ENCODE data around the gene RRAS2.
"Not testable (repeated sequence)": the region's sequence is repeated elsewhere in the genome, so short reads cannot be mapped to it uniquely, and the experiment has no call there.

RRAS2 gene

GRCh38 chr11:14253421-14253820, 105.6 kb downstream of the RRAS2 start:
- no peak for DNase-seq

- DNase-seq: not testable (repeated sequence)
Measured at GRCh38 chr11:14252501-14252900, 106.5 kb downstream of the RRAS2 start.

- no peak for DNase-seq
Measured at GRCh38 chr11:14251754-14252153, 107.2 kb downstream of the RRAS2 start.

- no peak for DNase-seq
Measured at GRCh38 chr11:14249121-14249963, 109.6 kb downstream of the RRAS2 start.

- no peak for DNase-seq
Measured at GRCh38 chr11:14248580-14248981, 110.4 kb downstream of the RRAS2 start.

GRCh38 chr11:14245444-14245843, 113.5 kb downstream of the RRAS2 start:
- DNase-seq: no peak

GRCh38 chr11:14244926-14245325, 114.1 kb downstream of the RRAS2 start:
- no peak for DNase-seq

- no peak for DNase-seq
Measured at GRCh38 chr11:14242733-14243132, 116.2 kb downstream of the RRAS2 start.

GRCh38 chr11:14242187-14242586, 116.8 kb downstream of the RRAS2 start:
- DNase-seq: no peak

GRCh38 chr11:14240951-14241350, 118.0 kb downstream of the RRAS2 start:
- no peak for DNase-seq

- DNase-seq: no peak
Measured at GRCh38 chr11:14240221-14240620, 118.8 kb downstream of the RRAS2 start.

- no peak for DNase-seq
Measured at GRCh38 chr11:14237444-14237961, 121.5 kb downstream of the RRAS2 start.

GRCh38 chr11:14235701-14236100, 123.3 kb downstream of the RRAS2 start:
- DNase-seq: no peak

- DNase-seq: no peak
Measured at GRCh38 chr11:14234446-14234845, 124.5 kb downstream of the RRAS2 start.

GRCh38 chr11:14232652-14233051, 126.3 kb downstream of the RRAS2 start:
- DNase-seq: no peak

- DNase-seq: no peak
Measured at GRCh38 chr11:14230407-14230806, 128.6 kb downstream of the RRAS2 start.

GRCh38 chr11:14229472-14229871, 129.5 kb downstream of the RRAS2 start:
- DNase-seq: no peak

GRCh38 chr11:14228356-14228755, 130.6 kb downstream of the RRAS2 start:
- no peak for DNase-seq

Measured in NCI-H1436 treated with DMSO at 0.1 percent for 48 hours (cell line).